Ovary (tissue), 3 donors: Measurements from ENCODE around the gene ITIH1.

Experiments
- CTCF ChIP-seq, 3 donors: fragments of 450-650 bp in 2 of 3; fragments of 200-600 bp in 1 of 3; IDR thresholded peaks; one replicate each; pipeline versions ENCODE4 v1.5.1 to v1.8.0; 2016 to 2022; ENCODE audit warnings: antibody characterized with exemption in 3 of 3, mild to moderate bottlenecking in 1 of 3
- EP300 ChIP-seq: sonication (generic); formaldehyde crosslinking; IDR thresholded peaks from one replicate; pipeline ENCODE4 v1.6.1; 2017; ENCODE audit warnings: antibody characterized with exemption
- POLR2A ChIP-seq: fragments of 450-650 bp; IDR thresholded peaks from one replicate; pipeline ENCODE4 v1.6.1; 2017; ENCODE audit warnings: antibody characterized with exemption, mild to moderate bottlenecking, moderate library complexity
- donor health status: DM: no; HTN: no; CAD: no.

GRCh38 chr3:52777127-52777958 is at the start of gene ITIH1:
- TF ChIP-seq CTCF (IDR thresholded peaks at IDR 0.05) = no peak
- no peak for TF ChIP-seq POLR2A
- no peak for TF ChIP-seq EP300
